ENCODE results near the gene SPNS2.

DNA sequence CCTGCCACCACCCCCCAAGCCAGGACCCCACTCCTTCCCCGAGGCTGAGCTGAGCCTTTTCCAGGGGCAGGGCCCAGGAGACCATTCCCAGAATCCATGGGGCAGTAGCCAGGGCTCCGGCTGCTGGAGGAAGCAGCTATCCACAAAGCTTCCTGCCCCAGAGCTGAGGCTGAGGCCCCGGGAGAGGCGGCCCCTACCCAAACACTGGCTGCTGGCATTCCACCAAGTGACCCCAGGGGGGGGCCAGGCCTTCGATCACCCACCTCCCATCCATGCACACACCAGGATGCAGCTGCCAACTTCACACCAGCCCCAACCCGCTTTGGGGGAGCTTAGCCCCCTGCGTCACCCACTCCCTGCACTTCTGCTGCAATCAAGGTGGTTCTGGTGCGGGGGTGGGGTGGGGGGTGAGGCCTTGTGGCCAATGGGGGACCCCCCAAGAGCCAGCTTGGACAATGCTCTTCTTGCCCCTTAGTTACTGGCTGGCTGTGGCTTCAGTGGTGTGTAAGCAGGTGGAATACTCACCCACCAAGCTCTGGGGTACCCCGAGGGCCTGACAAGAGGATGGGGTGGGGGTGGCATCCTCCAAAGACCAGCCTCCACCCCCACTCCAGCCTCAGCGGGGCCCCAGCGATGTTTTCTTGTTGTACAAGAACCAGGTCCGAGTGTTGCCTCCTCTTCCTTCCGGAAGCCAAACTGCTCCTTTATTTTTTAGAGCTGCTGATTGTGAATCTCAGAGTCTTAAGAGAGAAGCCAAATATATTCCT, 39.7 kb downstream of the SPNS2 start:
- TF ChIP-seq ZNF274 (IDR thresholded peaks at IDR 0.05; ENCODE audit: low read depth, low read length): no peak
- TF ChIP-seq YY1 (IDR thresholded peaks at IDR 0.05; ENCODE audit: insufficient read depth, insufficient read length): no peak
- no peak for TF ChIP-seq SUZ12 (IDR thresholded peaks at IDR 0.05; ENCODE audit: extremely low read depth, insufficient read depth, insufficient read length)

Data from NT2/D1 (cell line).